Endodermal cell (in vitro differentiated cells): ENCODE measurements around the gene FAM193B. TPM values are rescaled to one million over a fixed set of nuclear protein-coding genes. Genes with fewer than 3 reads are reported as not detected.

Experiments
- DNase-seq: peaks from one replicate; pipeline ENCODE4 v3.0.0-alpha.2; 2017
- H3K27ac ChIP-seq: 2 replicates; pipeline ENCODE4 v1.5.1; 2013; ENCODE audit warnings: mild to moderate bottlenecking, low read depth, low read length, moderate library complexity
- H3K27me3 ChIP-seq: 2 replicates; pipeline ENCODE4 v1.6.1; 2013; ENCODE audit warnings: mild to moderate bottlenecking, low read length, moderate library complexity; ENCODE audit not compliant: insufficient read depth, control insufficient read depth, poor library complexity, severe bottlenecking
- H3K36me3 ChIP-seq: 2 replicates; pipeline ENCODE4 v1.7.0; 2013; ENCODE audit warnings: mild to moderate bottlenecking, low read length, moderate library complexity; ENCODE audit not compliant: control insufficient read depth, insufficient read depth
- H3K4me1 ChIP-seq: one replicate; pipeline ENCODE4 v1.7.0; 2013; ENCODE audit warnings: low read length; ENCODE audit not compliant: control insufficient read depth, insufficient read depth
- H3K4me3 ChIP-seq: 2 replicates; pipeline ENCODE4 v1.5.1; 2013; ENCODE audit warnings: mild to moderate bottlenecking, low read length, moderate library complexity
- H3K9ac ChIP-seq: 2 replicates; pipeline ENCODE4 v1.6.1; 2013; ENCODE audit warnings: mild to moderate bottlenecking, low read length, moderate library complexity; ENCODE audit not compliant: poor library complexity, severe bottlenecking; ENCODE audit errors: extremely low read depth
- H3K9me3 ChIP-seq: 2 replicates; pipeline ENCODE4 v1.6.1; 2013; ENCODE audit warnings: mild to moderate bottlenecking, low read length, moderate library complexity; ENCODE audit not compliant: control insufficient read depth
- H3K27ac Mint-ChIP-seq: 2 replicates; pipeline ENCODE4 v1.8.0; 2020; ENCODE audit warnings: mixed read lengths
- H3K27me3 Mint-ChIP-seq: 2 replicates; pipeline ENCODE4 v1.8.0; 2021; ENCODE audit warnings: mild to moderate bottlenecking, mixed read lengths; ENCODE audit not compliant: insufficient read depth
- H3K36me3 Mint-ChIP-seq: 2 replicates; pipeline ENCODE4 v1.8.0; 2020; ENCODE audit warnings: low read depth, mixed read lengths
- H3K4me1 Mint-ChIP-seq: 2 replicates; pipeline ENCODE4 v1.8.0; 2020; ENCODE audit warnings: mixed read lengths
- H3K4me3 Mint-ChIP-seq: 2 replicates; pipeline ENCODE4 v1.8.0; 2020; ENCODE audit warnings: mild to moderate bottlenecking, moderate library complexity, mixed read lengths
- H3K9me3 Mint-ChIP-seq: 2 replicates; pipeline ENCODE4 v1.8.0; 2020; ENCODE audit warnings: mild to moderate bottlenecking, mixed read lengths
- WGBS, 2 experiments: methylation state at CpG; one replicate each; pipeline versions ENCODE4 v1.1.5 to v1.1.7; 2013; ENCODE audit warnings: missing lambda C conversion rate in 2 of 2, mixed read lengths in 1 of 2; ENCODE audit not compliant: insufficient coverage in 1 of 2, insufficient read length in 1 of 2; 5-methylcytosine and 5-hydroxymethylcytosine counted together
- total RNA-seq, 2 donors: library from RNA; stranded (reverse); fragmentation: NEBNext Ultra II Directional in 1 of 2; extraction: Animal tissue kit (Norgen Biotek cat#: 25700) in 1 of 2; gene quantifications; 2 replicates in 1 of 2; 3 replicates in 1 of 2; pipeline ENCODE4 v1.2.1, GENCODE V29; 2021
- TF ChIP-seq, protein P1 (sequence below): fragments of 200-600 bp; sonication (generic); conservative IDR thresholded peaks from 2 replicates; pipeline ENCODE4 v1.5.0; 2021; ENCODE audit warnings: antibody characterized with exemption, mild to moderate bottlenecking

The FAM193B gene
- total RNA-seq, 2 donors from 2014 or later, result 112 to 115 TPM

DNA sequence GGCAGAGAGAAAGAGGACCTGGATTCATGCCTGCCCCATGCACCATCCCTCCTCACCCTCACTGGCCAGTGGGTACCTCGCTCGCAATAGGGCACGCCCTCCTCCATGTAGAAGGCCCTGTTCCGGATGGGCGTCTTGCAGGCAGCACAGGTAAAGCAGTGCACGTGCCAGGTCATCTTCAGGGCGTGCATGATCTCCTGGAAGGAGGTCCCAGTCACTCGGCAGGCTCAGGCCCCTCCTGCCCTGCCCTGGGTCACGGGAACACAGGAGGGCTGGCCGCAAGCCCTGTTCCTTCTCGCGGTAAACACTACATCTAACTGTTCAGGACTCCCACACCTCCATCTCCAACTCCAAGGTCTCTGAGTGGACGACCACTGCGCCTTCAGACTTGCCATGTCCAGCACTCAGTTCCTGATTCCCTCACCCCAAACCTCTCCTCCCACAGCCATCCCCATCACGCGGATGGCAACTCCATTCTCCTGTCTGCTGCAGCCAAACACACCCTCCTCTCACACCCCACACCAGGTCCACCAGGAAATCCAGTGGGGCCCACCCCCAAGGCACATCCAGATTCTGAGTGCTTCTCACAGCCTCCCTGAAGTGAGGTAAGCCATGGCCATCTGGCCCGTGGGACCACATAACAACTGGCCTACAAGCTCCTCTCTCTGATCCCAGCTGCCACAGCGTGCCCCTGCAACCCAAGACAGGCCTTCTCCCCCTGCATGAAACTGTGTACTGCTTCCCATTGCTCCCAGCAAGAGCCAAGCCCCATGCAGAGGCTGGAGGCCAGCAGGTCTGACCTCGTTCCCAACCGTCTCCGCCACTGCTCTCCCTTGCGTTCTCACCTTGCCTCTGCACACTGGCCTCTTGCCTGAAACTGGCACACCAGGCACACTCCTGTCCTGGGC lies 70.1 kb downstream of the FAM193B start:
- H3K4me1 ChIP-seq, result no peaks in the 10 kb centered on the region
- H3K36me3 ChIP-seq, result peaks cover 77% of the 10 kb centered on the region
- no peaks in the 10 kb centered on the region for H3K27me3 ChIP-seq
- H3K4me3 ChIP-seq, result no peak overlapping the region
- H3K9me3 Mint-ChIP-seq, result no peaks in the 10 kb centered on the region
- H3K27ac Mint-ChIP-seq, result peak overlapping the region; percentile 15
- no peaks in the 10 kb centered on the region for H3K4me1 Mint-ChIP-seq
- H3K9ac ChIP-seq, result no peak overlapping the region
- no peak overlapping the region for H3K27ac ChIP-seq
- H3K4me3 Mint-ChIP-seq, result no peak overlapping the region
- 96 to 98% methylated on average over 18 to 22 of the region's 22 CpGs for WGBS, 2 experiments
- no peaks in the 10 kb centered on the region for H3K9me3 ChIP-seq
- peaks cover 74% of the 10 kb centered on the region for H3K36me3 Mint-ChIP-seq
- H3K27me3 Mint-ChIP-seq, result no peaks in the 10 kb centered on the region
- TF ChIP-seq, protein P1, sequence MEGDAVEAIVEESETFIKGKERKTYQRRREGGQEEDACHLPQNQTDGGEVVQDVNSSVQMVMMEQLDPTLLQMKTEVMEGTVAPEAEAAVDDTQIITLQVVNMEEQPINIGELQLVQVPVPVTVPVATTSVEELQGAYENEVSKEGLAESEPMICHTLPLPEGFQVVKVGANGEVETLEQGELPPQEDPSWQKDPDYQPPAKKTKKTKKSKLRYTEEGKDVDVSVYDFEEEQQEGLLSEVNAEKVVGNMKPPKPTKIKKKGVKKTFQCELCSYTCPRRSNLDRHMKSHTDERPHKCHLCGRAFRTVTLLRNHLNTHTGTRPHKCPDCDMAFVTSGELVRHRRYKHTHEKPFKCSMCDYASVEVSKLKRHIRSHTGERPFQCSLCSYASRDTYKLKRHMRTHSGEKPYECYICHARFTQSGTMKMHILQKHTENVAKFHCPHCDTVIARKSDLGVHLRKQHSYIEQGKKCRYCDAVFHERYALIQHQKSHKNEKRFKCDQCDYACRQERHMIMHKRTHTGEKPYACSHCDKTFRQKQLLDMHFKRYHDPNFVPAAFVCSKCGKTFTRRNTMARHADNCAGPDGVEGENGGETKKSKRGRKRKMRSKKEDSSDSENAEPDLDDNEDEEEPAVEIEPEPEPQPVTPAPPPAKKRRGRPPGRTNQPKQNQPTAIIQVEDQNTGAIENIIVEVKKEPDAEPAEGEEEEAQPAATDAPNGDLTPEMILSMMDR, result no peak
- DNase-seq, result no peak

DNA sequence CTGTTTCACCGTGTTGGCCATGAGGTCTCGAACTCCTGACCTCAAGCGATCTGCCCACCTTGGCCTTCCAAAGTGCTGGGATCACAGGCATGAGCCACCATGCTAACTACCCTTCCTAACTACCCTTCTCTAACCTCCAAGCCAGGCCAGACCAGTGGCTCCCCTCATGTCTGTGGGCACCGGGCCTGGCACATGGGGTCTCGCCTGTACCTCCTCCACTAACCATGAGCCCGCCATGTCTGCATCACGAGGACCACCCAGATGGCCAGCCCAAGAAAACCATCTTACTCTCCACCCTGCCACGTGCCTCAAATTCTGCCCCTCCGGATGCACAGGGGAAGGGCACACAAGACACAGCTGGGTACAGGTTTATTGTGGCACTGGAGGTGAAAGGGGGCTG lies 71.3 kb downstream of the FAM193B start:
- Mint-ChIP-seq H3K27me3 (no peaks in the 10 kb centered on the region), H3K4me1 (no peaks in the 10 kb centered on the region), H3K36me3 (peaks cover 69% of the 10 kb centered on the region), H3K27ac (no peak overlapping the region), H3K4me3 (no peak overlapping the region), H3K9me3 (no peaks in the 10 kb centered on the region)
- H3K36me3 ChIP-seq, result peaks cover 65% of the 10 kb centered on the region
- H3K27ac ChIP-seq, result no peak overlapping the region
- no peak overlapping the region for H3K9ac ChIP-seq
- DNase-seq, result no peak
- H3K9me3 ChIP-seq, result no peaks in the 10 kb centered on the region
- no peaks in the 10 kb centered on the region for H3K4me1 ChIP-seq
- H3K4me3 ChIP-seq, result no peak overlapping the region
- TF ChIP-seq, protein P1, result no peak
- 96 to 100% methylated on average over 4 to 9 of the region's 9 CpGs for WGBS, 2 experiments
- no peaks in the 10 kb centered on the region for H3K27me3 ChIP-seq

DNA sequence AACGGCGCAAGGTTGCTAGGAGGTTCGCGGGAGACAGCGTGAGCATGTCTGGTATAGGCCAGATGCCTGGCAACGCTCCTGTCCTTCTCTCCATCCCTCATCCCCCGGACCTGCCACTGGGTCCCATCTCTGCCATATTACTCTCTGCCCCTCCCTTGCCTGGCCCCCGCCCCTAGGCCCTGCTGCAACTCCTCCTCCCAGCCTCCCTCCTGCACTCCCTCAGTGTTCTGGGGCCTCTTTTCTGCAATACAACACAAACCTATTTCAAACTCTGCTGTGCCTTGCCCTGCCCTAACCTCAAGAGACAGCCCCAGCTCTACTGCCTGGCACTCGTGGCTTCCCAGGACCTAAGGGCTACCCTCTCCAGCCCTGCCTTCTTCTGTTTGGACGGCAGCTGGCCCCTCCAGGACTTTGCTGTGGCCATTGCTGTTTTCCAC lies 72.0 kb downstream of the FAM193B start:
- Mint-ChIP-seq H3K4me1 (no peaks in the 10 kb centered on the region), H3K27ac (no peak overlapping the region), H3K36me3 (peaks cover 62% of the 10 kb centered on the region), H3K4me3 (no peak overlapping the region), H3K9me3 (no peaks in the 10 kb centered on the region), H3K27me3 (no peaks in the 10 kb centered on the region)
- WGBS, 2 experiments, result 94 to 95% methylated on average over 9 to 10 of the region's 10 CpGs
- no peak for DNase-seq
- TF ChIP-seq, protein P1, result no peak
- no peaks in the 10 kb centered on the region for H3K4me1 ChIP-seq
- no peak overlapping the region for H3K9ac ChIP-seq
- no peak overlapping the region for H3K4me3 ChIP-seq
- peaks cover 58% of the 10 kb centered on the region for H3K36me3 ChIP-seq
- H3K9me3 ChIP-seq, result no peaks in the 10 kb centered on the region
- no peaks in the 10 kb centered on the region for H3K27me3 ChIP-seq
- H3K27ac ChIP-seq, result no peak overlapping the region
